Activated CD8-positive, alpha-beta T cell treated with anti-CD3 and anti-CD28 coated beads for 36 hours (primary cell): ENCODE results near the gene INSYN1. TPM values are rescaled to one million over a fixed set of nuclear protein-coding genes. Genes with fewer than 3 reads are reported as not detected.

ENCODE experiments used
- ATAC-seq: fragments of 200-7000 bp; cut with Tn5 transposase; one replicate; pipeline ENCODE4 v1.10.0; 2021; ENCODE audit warnings: mild to moderate bottlenecking, moderate library complexity
- CTCF ChIA-PET: fragments of 350-600 bp; sonication (Branson Sonifier 250); formaldehyde crosslinking; loops from one replicate; lab custom pipeline; 2021; ENCODE audit warnings: antibody characterized with exemption; lab: Charles Lee
- POLR2A ChIA-PET: fragments of 350-600 bp; sonication (Branson Sonifier 250); formaldehyde crosslinking; loops from one replicate; lab custom pipeline; 2021; ENCODE audit warnings: antibody characterized with exemption; lab: Charles Lee
- DNase-seq: peaks from one replicate; pipeline ENCODE4 v3.0.0-alpha.2; 2020
- H3K27ac Mint-ChIP-seq: one replicate; pipeline ENCODE4 v1.8.0; 2021; ENCODE audit warnings: mild to moderate bottlenecking, mixed read lengths
- H3K27me3 Mint-ChIP-seq: one replicate; pipeline ENCODE4 v1.8.0; 2021; ENCODE audit warnings: mixed read lengths
- H3K36me3 Mint-ChIP-seq: one replicate; pipeline ENCODE4 v1.8.0; 2021; ENCODE audit warnings: low read depth, mixed read lengths
- H3K4me1 Mint-ChIP-seq: one replicate; pipeline ENCODE4 v1.8.0; 2021; ENCODE audit warnings: low read depth, mixed read lengths
- H3K4me3 Mint-ChIP-seq: one replicate; pipeline ENCODE4 v1.8.0; 2021; ENCODE audit warnings: mild to moderate bottlenecking, moderate library complexity, mixed read lengths
- H3K9me3 Mint-ChIP-seq: one replicate; pipeline ENCODE4 v1.8.0; 2021; ENCODE audit warnings: mixed read lengths
- intact Hi-C: fragments of 100-400 bp; cut with micrococcal nuclease; formaldehyde crosslinking; loops from one replicate; pipeline ENCODE4 v1.10.0; 2022
- total RNA-seq, 2 experiments: library from RNA; stranded (reverse); gene quantifications; one replicate each; pipeline ENCODE4 v1.2.3, GENCODE V29; 2021
- TF ChIP-seq, protein P1 (sequence below): fragments of 200-600 bp; IDR thresholded peaks from one replicate; pipeline ENCODE4 v1.8.0; 2022; ENCODE audit warnings: antibody characterized with exemption, mild to moderate bottlenecking

The INSYN1 gene
- total RNA-seq, 2 experiments from 2014 or later: not detected

DNA sequence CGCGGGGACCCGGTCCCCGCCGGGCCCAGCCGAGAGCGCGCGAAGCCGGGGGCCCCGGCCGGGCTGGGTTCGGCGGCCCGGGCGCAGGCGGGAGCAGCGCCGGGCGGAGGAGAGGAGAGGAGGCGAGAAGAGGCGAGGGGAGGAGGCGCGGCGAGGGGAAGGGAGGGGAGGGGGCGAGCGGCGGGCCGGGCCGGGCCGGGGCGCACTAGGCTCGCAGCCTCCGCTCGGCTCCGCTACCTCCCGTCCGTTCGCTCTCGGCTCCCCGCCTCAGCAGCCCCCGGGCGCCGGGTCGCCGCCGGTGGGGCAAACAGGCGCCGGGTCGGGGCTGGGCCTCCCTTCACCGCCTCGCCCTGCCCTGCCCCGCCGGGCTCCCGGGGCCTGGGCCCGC is 351 bp downstream of the INSYN1 start:
- Mint-ChIP-seq H3K36me3 (no peaks in the 10 kb centered on the region), H3K4me3 (no peak overlapping the region), H3K27me3 (peaks cover 46% of the 10 kb centered on the region), H3K4me1 (no peaks in the 10 kb centered on the region), H3K27ac (no peak overlapping the region), H3K9me3 (no peaks in the 10 kb centered on the region)
- CTCF ChIA-PET: interaction anchor here (1.0 kb wide), 1 partner anchor 75 kb away, joined by 4 read pairs; no protein-coding TSS in a partner anchor
- intact Hi-C loops: no loop called here
- TF ChIP-seq, protein P1, sequence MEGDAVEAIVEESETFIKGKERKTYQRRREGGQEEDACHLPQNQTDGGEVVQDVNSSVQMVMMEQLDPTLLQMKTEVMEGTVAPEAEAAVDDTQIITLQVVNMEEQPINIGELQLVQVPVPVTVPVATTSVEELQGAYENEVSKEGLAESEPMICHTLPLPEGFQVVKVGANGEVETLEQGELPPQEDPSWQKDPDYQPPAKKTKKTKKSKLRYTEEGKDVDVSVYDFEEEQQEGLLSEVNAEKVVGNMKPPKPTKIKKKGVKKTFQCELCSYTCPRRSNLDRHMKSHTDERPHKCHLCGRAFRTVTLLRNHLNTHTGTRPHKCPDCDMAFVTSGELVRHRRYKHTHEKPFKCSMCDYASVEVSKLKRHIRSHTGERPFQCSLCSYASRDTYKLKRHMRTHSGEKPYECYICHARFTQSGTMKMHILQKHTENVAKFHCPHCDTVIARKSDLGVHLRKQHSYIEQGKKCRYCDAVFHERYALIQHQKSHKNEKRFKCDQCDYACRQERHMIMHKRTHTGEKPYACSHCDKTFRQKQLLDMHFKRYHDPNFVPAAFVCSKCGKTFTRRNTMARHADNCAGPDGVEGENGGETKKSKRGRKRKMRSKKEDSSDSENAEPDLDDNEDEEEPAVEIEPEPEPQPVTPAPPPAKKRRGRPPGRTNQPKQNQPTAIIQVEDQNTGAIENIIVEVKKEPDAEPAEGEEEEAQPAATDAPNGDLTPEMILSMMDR: no peak
- POLR2A ChIA-PET: no interaction called here
- ATAC-seq (no peak), DNase-seq (no peak)

DNA sequence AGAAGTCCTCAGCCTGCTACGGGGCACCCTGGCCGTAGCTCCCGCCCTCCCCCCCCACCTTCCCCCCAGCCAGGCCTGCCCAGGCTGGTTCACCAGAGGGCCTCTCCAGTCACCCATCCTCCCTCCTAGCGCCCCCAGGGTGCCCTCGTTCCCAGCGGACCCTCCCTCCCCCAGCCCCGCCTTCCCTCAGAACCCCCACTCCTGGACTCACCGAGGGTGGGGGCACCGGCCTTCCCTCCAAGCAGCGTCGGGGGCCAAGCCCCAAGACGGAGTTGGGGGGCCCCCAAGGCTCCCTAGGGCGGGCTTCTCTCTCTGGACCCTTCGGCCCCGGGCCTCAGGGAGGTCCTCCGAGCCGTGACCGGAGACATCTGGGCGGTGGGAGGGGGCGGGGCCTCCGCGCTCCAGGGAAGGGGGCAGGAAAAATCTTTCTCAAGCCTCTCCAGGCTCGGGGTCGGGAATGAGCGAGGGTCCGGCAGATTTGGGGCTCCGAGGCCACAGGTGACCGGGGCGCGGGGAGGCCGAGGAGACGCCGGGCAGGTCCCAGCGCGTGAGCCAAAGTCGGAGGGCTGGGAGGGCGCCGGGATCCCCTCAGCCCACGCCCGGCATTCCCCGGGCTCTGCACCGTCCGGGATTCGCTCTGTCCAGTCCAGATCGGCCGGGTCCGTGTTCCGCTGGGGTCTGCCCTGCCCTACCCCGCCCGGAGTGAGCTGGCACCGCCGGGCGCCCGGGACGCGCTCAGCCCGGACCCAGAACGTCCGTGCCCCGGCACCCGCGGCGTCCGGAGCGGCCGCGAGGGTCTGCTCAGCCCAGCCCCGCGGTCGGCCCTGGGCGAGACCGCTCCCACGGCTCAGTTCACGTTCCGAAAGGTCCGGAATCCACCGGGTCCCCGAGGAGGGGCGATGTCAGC is 999 bp downstream of the INSYN1 start:
- ATAC-seq (no peak), DNase-seq (no peak)
- TF ChIP-seq, protein P1: no peak
- intact Hi-C loops: no loop called here
- CTCF ChIA-PET: no interaction called here
- Mint-ChIP-seq H3K4me1 (no peaks in the 10 kb centered on the region), H3K9me3 (no peaks in the 10 kb centered on the region), H3K36me3 (no peaks in the 10 kb centered on the region), H3K27me3 (peaks cover 44% of the 10 kb centered on the region), H3K27ac (no peak overlapping the region), H3K4me3 (no peak overlapping the region)
- POLR2A ChIA-PET: no interaction called here

DNA sequence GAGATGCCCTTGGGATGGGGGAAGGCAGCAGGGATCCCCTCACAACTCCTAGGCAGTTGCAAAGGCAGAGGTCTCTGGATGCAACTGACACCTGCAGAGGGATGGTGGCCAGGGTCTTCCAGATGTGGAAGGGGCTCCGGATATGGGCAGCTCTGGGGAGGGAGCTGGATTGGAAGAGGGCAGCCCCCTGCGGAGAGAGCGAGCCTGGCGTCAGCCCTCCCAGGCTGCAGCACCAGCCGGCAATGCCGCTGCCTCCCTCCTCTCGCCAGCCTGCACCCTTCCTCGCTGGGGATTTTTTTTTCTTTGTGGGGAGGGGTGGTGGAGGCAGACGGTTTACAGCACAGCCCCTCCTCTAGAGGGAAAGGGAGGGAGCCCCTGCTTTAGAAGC is 1.6 kb downstream of the INSYN1 start:
- ChIA-PET CTCF (no interaction called here), POLR2A (no interaction called here)
- no peak for ATAC-seq
- no peak overlapping the region for H3K27ac Mint-ChIP-seq
- TF ChIP-seq, protein P1: no peak
- H3K36me3 Mint-ChIP-seq: no peaks in the 10 kb centered on the region
- H3K27me3 Mint-ChIP-seq: peaks cover 45% of the 10 kb centered on the region
- no peak overlapping the region for H3K4me3 Mint-ChIP-seq
- intact Hi-C loops: no loop called here
- H3K9me3 Mint-ChIP-seq: no peaks in the 10 kb centered on the region
- no peak for DNase-seq
- H3K4me1 Mint-ChIP-seq: no peaks in the 10 kb centered on the region

DNA sequence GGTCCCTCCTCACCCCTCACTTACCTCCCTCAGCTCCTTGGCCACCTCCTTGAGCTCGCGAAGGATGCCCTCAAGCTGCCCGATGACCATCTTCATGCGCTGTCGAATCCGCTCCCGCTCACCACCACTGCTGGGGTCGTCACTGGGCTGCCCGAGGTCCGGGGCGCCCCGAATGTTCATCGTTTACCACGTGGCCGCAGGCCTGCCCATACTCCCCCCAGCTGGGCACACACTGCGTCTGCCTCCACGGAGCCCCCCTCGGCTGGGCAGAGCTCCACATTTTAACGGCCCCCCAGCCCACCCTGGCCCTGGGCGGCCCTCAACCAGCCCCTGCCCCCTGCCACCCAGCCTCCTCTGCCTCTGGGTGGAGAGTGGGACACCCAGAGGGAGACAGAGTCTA is 2.2 kb downstream of the INSYN1 start:
- H3K4me1 Mint-ChIP-seq: no peaks in the 10 kb centered on the region
- no peak overlapping the region for H3K4me3 Mint-ChIP-seq
- no peak overlapping the region for H3K27ac Mint-ChIP-seq
- TF ChIP-seq, protein P1: no peak
- no peaks in the 10 kb centered on the region for H3K9me3 Mint-ChIP-seq
- ChIA-PET POLR2A (no interaction called here), CTCF (no interaction called here)
- DNase-seq (no peak), ATAC-seq (no peak)
- intact Hi-C loops: no loop called here
- peaks cover 43% of the 10 kb centered on the region for H3K27me3 Mint-ChIP-seq
- no peaks in the 10 kb centered on the region for H3K36me3 Mint-ChIP-seq

DNA sequence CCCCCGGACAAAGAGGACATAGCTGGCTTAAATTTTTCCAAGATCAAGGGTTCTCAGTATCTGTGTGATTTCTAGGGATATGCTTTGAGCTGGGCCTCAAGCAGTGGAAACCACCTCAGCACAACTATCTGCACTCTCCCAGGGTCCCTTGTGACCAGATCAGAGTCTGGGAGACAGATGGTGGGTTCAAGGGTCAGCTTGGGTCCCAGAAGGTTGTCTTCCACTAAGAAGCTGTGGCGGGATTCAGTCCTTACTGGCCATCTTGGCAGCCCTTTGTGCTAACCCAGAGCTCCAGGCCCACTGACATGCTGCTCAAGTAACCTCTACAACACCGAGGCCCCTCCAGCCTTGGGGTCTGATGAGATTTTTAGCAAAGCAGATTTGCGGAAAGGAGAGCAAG is 2.7 kb downstream of the INSYN1 start:
- TF ChIP-seq, protein P1: no peak
- POLR2A ChIA-PET: no interaction called here
- intact Hi-C loops: no loop called here
- DNase-seq (no peak), ATAC-seq (no peak)
- H3K4me3 Mint-ChIP-seq: no peak overlapping the region
- H3K36me3 Mint-ChIP-seq: no peaks in the 10 kb centered on the region
- no peaks in the 10 kb centered on the region for H3K4me1 Mint-ChIP-seq
- no peak overlapping the region for H3K27ac Mint-ChIP-seq
- no peaks in the 10 kb centered on the region for H3K9me3 Mint-ChIP-seq
- H3K27me3 Mint-ChIP-seq: peaks cover 38% of the 10 kb centered on the region
- CTCF ChIA-PET: interaction anchor here (0.6 kb wide), 1 partner anchor 203 kb away, joined by 3 read pairs; no protein-coding TSS in a partner anchor
